Nephron (organoid): Measurements from ENCODE around the gene NIPA2.

Experiments used
- H3K27ac Mint-ChIP-seq, 3 experiments: 2 replicates each; pipeline ENCODE4 v1.8.0; 2020; ENCODE audit warnings: mixed read lengths in 3 of 3, mild to moderate bottlenecking in 2 of 3, moderate library complexity in 1 of 3
- H3K27me3 Mint-ChIP-seq: 2 replicates; pipeline ENCODE4 v1.8.0; 2021; ENCODE audit warnings: low read depth, mild to moderate bottlenecking, moderate library complexity, mixed read lengths
- H3K36me3 Mint-ChIP-seq: 2 replicates; pipeline ENCODE4 v1.8.0; 2020; ENCODE audit warnings: low read depth, mixed read lengths
- H3K4me1 Mint-ChIP-seq: 2 replicates; pipeline ENCODE4 v1.8.0; 2020; ENCODE audit warnings: mixed read lengths
- H3K4me3 Mint-ChIP-seq, 3 experiments: 2 replicates each; pipeline ENCODE4 v1.8.0; 2020; ENCODE audit warnings: mild to moderate bottlenecking in 3 of 3, mixed read lengths in 3 of 3, moderate library complexity in 2 of 3
- H3K9me3 Mint-ChIP-seq: 2 replicates; pipeline ENCODE4 v1.8.0; 2020; ENCODE audit warnings: mixed read lengths
- CTCF ChIP-seq, 3 experiments: fragments of 200-600 bp; sonication (generic); IDR thresholded peaks; one replicate each; pipeline ENCODE4 v1.5.0; 2021; ENCODE audit warnings: antibody characterized with exemption in 3 of 3; ENCODE audit not compliant: unreplicated experiment in 3 of 3

NIPA2 gene

GRCh38 chr15:22911306-22911705 is 72.8 kb downstream of the NIPA2 start:
- no peaks in the 10 kb centered on the region for H3K27me3 Mint-ChIP-seq
- H3K4me1 Mint-ChIP-seq, result no peaks in the 10 kb centered on the region
- H3K4me3 Mint-ChIP-seq, result no peak overlapping the region
- H3K36me3 Mint-ChIP-seq, result peaks cover 75% of the 10 kb centered on the region
- no peak overlapping the region for H3K27ac Mint-ChIP-seq
- no peak for TF ChIP-seq CTCF (IDR thresholded peaks at IDR 0.05; ENCODE audit: unreplicated experiment in 3 of 3)
- no peaks in the 10 kb centered on the region for H3K9me3 Mint-ChIP-seq

GRCh38 chr15:22912256-22912655 is 73.8 kb downstream of the NIPA2 start:
- Mint-ChIP-seq H3K27me3 (no peaks in the 10 kb centered on the region), H3K4me3 (no peak overlapping the region), H3K36me3 (peaks cover 77% of the 10 kb centered on the region), H3K9me3 (no peaks in the 10 kb centered on the region), H3K27ac (no peak overlapping the region), H3K4me1 (no peaks in the 10 kb centered on the region)
- TF ChIP-seq CTCF (IDR thresholded peaks at IDR 0.05; ENCODE audit: unreplicated experiment in 3 of 3), result no peak

- H3K4me3 Mint-ChIP-seq, result no peak overlapping the region
- no peaks in the 10 kb centered on the region for H3K27me3 Mint-ChIP-seq
- H3K27ac Mint-ChIP-seq, result no peak overlapping the region
Measured at GRCh38 chr15:22913646-22914380, 75.3 kb downstream of the NIPA2 start.

GRCh38 chr15:22915866-22916515 is 77.5 kb downstream of the NIPA2 start:
- no peaks in the 10 kb centered on the region for H3K27me3 Mint-ChIP-seq
- no peak overlapping the region for H3K4me3 Mint-ChIP-seq
- no peaks in the 10 kb centered on the region for H3K4me1 Mint-ChIP-seq
- peaks cover 68% of the 10 kb centered on the region for H3K36me3 Mint-ChIP-seq
- TF ChIP-seq CTCF (IDR thresholded peaks at IDR 0.05; ENCODE audit: unreplicated experiment in 3 of 3), result no peak
- no peak overlapping the region for H3K27ac Mint-ChIP-seq
- no peaks in the 10 kb centered on the region for H3K9me3 Mint-ChIP-seq

More at GRCh38 chr15:22913646-22914380, 75.3 kb downstream of the NIPA2 start:
- no peaks in the 10 kb centered on the region for H3K9me3 Mint-ChIP-seq
- H3K4me1 Mint-ChIP-seq, result no peaks in the 10 kb centered on the region
- peaks cover 71% of the 10 kb centered on the region for H3K36me3 Mint-ChIP-seq
- no peak for TF ChIP-seq CTCF (IDR thresholded peaks at IDR 0.05; ENCODE audit: unreplicated experiment in 3 of 3)

DNA sequence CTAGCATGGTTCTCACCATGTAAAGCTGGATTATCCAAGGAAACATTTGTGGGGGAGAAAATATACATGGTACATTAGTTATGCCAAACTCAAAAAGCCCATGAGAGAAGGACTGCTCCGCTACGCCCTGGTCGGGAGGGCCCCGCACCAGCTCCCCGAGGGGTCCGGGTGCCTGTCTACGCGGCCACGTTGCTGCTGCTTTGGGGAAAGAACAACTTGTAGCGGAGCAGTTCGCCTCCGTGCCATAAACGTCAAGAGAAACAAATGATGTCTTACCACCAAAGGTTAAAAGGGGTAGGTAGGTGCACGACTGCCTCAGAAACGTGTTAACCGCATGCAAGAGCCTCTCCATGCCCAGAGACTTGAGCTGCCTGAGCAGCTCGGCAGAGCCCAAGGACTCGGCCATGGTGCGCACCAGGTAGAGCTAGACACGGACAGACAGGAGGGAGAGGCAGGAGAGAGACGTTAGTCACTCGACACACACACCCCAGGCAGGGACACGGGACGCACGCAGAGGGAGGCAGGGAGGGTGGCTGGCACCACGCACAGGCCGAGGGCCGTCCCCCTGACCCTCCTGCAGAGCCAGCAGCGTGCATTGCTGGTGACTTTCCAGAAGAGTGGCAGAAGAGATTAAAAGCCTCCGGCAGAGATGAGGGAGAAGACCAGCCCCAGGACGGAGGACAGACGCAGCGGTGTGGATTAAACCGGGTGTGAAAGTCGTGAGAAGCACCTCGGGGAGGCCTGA is 78.3 kb downstream of the NIPA2 start:
- H3K4me1 Mint-ChIP-seq, result no peaks in the 10 kb centered on the region
- no peaks in the 10 kb centered on the region for H3K27me3 Mint-ChIP-seq
- H3K9me3 Mint-ChIP-seq, result no peaks in the 10 kb centered on the region
- peaks cover 66% of the 10 kb centered on the region for H3K36me3 Mint-ChIP-seq
- TF ChIP-seq CTCF (IDR thresholded peaks at IDR 0.05; ENCODE audit: unreplicated experiment in 3 of 3), result no peak
- H3K4me3 Mint-ChIP-seq, result no peak overlapping the region
- no peak overlapping the region for H3K27ac Mint-ChIP-seq
